Measurements from ENCODE around the gene FUT3.
"Not testable (repeated sequence)": the region's sequence is repeated elsewhere in the genome, so short reads cannot be mapped to it uniquely, and the experiment has no call there.

FUT3 gene

GRCh38 chr19:5851302-5851701, at the start of gene FUT3:
FUT3 (minus strand) TSS chr19:5851449.
- no peak for FAIRE-seq

DNA sequence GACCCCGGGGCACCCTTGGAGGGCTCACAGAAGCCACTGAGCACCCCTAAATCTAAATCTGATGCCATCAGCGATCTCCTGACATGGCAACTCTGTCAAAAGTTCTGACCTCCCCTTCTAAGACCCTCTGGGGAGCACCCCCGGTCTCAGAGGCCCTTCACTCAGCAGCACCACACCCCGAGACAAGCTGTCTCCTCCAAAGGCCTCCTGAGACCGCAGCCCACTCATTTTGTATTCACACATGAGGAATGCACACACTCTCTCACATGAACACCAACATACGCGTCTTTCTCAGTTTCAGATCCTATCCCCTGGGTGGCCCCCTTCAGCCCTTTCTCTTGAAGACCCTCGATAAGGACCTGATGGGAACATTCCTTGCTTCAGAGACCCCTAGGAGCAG, 49.7 kb upstream of the FUT3 start:
- no peak for FAIRE-seq

DNA sequence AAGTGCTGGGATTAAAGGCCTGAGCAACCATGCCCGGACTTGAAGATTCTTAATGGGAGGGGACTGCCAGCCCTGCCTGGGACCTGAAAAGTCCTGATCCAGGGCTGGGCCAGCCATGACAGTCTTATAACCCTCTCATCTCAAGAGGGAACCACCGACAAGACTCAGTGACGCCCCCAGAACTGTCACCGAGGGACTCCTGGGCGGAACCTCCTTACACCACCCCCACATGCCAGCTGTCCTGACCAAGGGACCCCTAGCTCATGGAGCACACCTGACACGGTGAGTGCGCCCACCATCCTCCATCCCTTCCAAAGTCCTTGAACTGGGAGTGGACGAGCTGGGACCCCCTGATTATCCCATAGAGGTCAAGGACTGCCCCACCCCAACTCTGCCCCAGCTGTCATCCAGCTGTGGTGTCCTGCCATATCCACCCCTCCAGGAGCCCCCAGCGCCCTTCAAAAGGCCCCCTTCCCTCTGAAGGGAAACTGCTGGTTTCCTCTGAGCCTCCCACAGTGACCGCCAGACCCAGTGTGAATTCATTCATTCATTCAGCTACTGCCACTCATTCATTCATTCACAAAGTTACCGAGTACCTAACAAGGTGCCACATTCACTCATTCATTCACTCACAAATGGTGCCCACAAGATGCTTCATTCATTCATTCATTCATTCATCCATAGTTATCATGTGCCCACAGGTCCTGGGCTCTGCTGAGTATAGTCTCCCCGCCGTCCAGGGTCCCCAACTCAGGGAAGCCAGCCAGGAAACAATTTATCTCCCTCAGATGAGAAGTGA, 48.7 kb upstream of the FUT3 start:
- FAIRE-seq, result no peak

GRCh38 chr19:5897189-5897969, 46.1 kb upstream of the FUT3 start:
- no peak for FAIRE-seq

DNA sequence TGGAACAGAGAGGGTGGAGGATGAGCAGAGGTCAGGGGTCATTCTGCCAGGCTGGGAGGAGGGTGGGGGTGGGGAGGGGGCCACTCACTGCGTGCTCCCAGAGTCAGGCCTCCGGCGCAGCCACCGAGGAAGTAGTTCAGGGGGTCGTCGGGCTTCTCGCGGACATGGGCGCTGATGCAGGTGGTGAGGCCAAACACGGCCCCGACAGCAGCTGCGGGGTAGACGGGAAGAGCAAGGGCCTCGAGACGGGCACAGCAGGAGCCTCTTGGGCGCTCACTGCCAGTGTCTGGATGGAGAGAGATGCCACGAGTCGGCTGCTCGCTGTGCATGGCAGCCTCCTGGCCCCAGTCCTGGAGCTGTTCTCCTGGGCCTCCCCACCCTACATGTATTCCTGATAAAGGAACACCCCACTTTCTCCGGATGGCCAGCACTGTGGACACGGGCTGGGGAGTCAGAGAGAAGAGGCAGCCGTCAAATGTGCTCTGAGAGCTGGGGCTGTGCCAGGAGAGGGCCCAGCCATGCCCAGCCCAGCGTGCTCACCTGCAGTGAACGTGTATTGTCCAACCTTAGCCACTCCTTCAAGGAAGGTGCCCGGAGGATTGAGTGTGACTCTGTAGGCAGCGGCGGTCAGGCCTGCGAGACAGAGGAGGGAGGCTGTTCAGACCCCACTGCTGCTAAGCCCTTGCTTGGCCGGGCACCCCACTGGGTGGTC, 45.3 kb upstream of the FUT3 start:
- FAIRE-seq, result no peak

- FAIRE-seq, result no peak
Observed at GRCh38 chr19:5895890-5896289, 44.6 kb upstream of the FUT3 start.

GRCh38 chr19:5895409-5895808, 44.2 kb upstream of the FUT3 start:
- FAIRE-seq, result no peak

DNA sequence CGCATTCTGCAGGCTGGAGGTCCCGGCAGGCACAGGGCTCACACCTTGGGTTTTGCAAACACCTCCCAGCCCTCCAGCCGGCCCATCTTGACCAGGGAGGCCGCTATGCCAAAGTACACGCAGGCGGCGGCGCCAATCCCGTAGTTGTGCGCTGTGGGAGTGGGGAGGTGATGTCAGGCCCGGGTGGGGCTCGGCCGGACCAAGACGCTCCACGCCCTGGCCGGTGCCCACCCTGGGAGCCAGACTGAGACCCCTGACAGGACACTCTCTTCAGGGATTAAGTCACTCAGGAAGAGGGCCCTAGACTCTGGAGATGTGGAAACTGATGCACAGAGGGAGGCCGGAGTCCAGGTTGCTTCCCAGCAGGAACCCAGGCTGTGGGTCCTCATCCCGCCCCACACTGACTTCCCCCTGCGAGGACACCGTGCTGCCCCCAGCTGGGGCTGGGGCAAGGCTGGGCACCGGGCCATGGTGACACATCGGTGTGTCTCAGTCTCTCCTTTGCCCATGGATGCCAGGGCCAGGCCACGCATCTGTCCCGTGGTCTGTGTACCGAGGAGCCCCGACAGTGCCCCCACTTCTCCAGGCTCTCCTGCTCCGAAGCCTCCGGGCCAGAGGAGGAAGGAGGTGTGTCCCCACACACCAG, 43.6 kb upstream of the FUT3 start:
- FAIRE-seq, result no peak

DNA sequence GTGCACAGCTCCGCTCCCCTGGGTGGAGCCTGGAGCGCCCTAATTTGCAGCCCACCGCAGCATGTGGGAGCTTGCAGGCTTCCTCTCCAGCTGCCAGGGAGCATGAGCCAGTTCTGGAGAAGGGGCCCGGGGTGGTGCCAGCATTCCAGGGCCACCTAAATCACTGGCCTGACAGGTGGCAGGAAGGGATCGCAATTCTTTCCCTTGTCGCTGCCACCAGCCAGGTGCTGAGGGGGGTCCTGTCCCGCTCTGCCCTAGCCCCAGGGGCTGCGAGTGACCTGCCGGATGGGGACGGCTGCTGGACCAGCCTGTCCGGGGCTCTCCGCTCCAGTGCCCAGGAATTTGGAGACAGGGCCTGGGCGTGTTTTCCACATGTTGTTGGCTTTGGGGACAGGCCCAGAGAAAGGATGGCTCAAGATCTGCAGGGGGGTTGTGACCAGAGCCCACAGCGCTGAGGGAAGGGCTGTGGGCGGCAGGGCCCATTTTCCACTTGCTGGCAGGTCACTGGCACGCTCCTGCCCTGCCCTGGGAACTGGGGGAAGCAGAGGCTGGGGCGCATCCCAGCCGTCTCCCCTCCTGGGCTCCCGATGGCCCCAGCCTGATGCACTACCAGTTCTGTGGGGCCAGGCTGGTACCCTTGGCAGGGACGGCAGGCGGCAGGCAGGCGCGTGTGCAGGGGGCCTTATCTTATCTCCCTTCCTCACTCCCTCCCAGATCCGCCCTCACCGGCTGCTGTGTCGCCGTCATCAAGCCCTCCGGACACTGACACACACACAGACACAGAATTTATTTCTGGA, 42.9 kb upstream of the FUT3 start:
- no peak for FAIRE-seq

GRCh38 chr19:5893296-5893903, 42.2 kb upstream of the FUT3 start:
- FAIRE-seq, result no peak

GRCh38 chr19:5892772-5893275, 41.6 kb upstream of the FUT3 start:
- FAIRE-seq, result no peak

DNA sequence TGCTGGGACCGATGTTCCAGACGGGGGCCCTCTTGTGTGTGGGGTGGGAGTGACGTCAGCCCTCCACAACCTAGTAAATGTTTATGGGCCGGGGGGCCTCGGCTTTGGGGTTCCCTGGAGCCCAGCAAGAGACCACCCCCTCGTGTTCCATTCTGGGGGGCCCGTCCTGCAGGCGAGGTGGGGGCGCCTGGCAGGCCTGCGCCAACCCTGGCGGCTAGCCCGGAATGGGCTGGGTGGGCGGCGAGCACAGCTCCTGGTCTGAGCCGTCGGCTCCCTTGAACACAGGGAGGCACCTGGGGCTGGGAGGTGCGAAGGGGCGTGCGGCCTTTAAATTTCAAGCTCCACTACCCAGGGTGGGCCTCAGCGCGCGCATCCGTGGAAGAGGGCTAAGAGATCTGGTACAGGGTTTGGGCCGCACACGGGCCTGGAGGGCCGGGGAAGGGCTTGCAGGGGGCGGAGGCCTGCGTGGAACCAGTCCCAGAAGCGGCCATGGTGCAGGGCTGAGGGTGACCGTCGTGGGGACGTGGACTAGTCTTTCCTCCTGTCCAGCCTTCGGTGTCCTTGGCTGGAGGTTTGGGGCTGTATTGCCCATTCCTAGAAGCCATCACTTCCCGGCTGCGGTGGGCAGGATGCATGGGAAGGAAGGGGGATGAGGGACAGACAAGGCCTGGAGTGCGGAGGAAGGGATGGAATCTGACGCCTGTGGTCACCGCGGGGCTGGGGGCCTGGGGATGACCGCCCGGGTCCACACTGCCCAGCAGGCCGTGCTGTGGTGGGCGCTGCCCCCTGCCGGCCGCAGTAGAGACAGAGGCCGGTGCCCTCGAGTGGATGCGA, 40.9 kb upstream of the FUT3 start:
- no peak for FAIRE-seq

- no peak for FAIRE-seq
Observed at GRCh38 chr19:5891572-5891937, 40.3 kb upstream of the FUT3 start.

DNA sequence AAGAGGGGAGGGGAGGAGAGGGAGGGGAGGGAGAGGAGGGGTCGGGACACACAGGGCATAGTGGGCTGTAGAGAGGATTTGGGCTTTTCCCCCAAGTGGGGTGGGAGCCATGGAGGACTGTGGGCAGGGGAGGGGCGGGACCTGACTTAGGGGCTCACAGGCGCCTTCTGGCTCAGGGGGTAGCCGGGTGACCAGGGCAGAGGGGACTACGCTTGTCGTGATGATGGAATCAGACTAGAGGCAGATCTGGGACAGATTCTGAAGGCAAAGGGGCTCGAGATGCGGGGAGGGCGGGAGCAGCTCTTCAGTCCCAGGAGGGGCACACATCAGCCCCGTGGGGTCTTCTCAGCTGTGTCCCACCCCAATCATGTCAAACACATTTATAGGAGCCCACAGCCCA, 38.9 kb upstream of the FUT3 start:
- FAIRE-seq, result no peak

- FAIRE-seq, result no peak
Observed at GRCh38 chr19:5889288-5889971, 38.2 kb upstream of the FUT3 start.

GRCh38 chr19:5884065-5884811, 33.0 kb upstream of the FUT3 start:
- not testable (repeated sequence) for FAIRE-seq

DNA sequence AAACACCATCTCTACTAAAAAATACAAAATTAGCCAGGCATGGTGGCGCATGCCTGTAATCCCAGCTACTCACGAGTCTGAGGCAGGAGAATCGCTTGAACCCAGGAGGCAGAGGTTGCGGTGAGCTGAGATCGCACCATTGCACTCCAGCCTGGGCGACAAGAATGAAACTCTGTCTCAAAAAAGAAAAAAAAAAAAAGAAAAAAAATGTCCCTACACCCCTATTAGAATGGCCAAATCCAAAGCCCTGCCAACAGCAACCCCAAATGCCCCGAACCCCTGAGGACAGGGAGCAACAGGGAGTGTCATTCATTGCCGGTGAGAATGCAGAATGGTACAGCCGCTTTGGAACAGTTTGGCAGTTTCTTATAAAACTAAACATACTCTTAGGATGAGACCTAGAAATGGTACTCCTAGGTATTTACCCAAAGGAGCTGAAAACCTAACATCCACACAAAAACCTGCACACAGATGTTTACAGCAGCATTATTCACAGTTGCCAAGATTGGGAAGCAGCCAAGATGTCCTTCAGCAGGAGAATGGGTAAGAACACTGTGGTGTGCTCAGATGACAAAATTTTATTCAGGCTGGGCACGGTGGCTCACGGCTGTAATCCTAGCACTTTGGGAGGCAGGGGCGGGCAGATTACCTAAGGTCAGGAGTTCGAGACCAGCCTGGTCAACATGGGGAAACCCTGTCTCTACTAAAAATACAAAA, 32.1 kb upstream of the FUT3 start:
- FAIRE-seq, result not testable (repeated sequence)

DNA sequence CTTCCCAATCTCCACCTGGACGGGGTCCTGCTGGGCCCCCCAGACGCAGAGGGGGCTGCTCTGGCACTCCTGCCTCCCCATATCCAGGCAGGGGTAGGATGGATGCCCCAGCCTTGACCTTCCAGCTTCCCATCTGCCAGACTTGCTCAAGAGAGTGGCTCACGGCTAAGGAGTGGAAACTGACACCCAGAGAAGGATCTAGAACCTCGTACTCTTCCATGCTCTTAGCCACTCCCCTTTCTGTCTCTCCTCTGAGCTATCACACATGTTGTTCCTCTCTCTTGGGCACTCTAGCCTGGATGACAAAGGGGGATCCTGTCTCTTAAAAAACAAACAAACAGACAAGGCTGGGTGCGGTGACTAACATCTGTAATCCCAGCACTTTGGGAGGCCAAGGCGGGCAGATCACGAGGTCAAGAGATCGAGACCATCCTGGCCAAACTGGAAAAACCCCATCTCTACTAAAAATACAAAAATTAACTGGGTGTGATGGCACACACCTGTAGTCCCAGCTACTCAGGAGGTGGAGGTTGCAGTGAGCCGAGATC, 31.2 kb upstream of the FUT3 start:
- no peak for FAIRE-seq

Measured in G401.6 (cell line).